ENCODE results near the gene VWA3B. TPM values are rescaled to one million over a fixed set of nuclear protein-coding genes. Genes with fewer than 3 reads are reported as not detected.

The VWA3B gene
- total RNA-seq, 1 donor from 2014 or later: not detected

- no peak for FAIRE-seq
- H3K27me3 ChIP-seq (ENCODE audit: control insufficient read depth, insufficient read depth, low read length): no peaks in the 10 kb centered on the region
- no peak for TF ChIP-seq CTCF (IDR thresholded peaks at IDR 0.05; ENCODE audit: insufficient read depth, low read length, severe bottlenecking)
- DNase-seq (ENCODE audit: low read depth): no peak
- no peak overlapping the region for H3K4me3 ChIP-seq (ENCODE audit: low read depth, low read length)
- no peaks in the 10 kb centered on the region for H3K36me3 ChIP-seq (ENCODE audit: control insufficient read depth, insufficient read depth, low read length)
Observed at GRCh38 chr2:98236935-98237334, 150.0 kb downstream of the VWA3B start.

GRCh38 chr2:98240786-98241398, 153.9 kb downstream of the VWA3B start:
- no peak for TF ChIP-seq CTCF (IDR thresholded peaks at IDR 0.05; ENCODE audit: insufficient read depth, low read length, severe bottlenecking)
- Histone ChIP-seq H3K36me3 (ENCODE audit: control insufficient read depth, insufficient read depth, low read length) (no peaks in the 10 kb centered on the region), H3K4me3 (ENCODE audit: low read depth, low read length) (no peak overlapping the region), H3K27me3 (ENCODE audit: control insufficient read depth, insufficient read depth, low read length) (no peaks in the 10 kb centered on the region)
- DNase-seq (ENCODE audit: low read depth) (no peak), FAIRE-seq (peak; percentile 55)

- Histone ChIP-seq H3K36me3 (ENCODE audit: control insufficient read depth, insufficient read depth, low read length) (no peaks in the 10 kb centered on the region), H3K4me3 (ENCODE audit: low read depth, low read length) (no peak overlapping the region), H3K27me3 (ENCODE audit: control insufficient read depth, insufficient read depth, low read length) (no peaks in the 10 kb centered on the region)
- DNase-seq (ENCODE audit: low read depth): no peak
- no peak for FAIRE-seq
- no peak for TF ChIP-seq CTCF (IDR thresholded peaks at IDR 0.05; ENCODE audit: insufficient read depth, low read length, severe bottlenecking)
Observed at GRCh38 chr2:98241592-98241991, 154.6 kb downstream of the VWA3B start.

- TF ChIP-seq CTCF (IDR thresholded peaks at IDR 0.05; ENCODE audit: insufficient read depth, low read length, severe bottlenecking): no peak
- DNase-seq (ENCODE audit: low read depth) (no peak), FAIRE-seq (no peak)
- Histone ChIP-seq H3K27me3 (ENCODE audit: control insufficient read depth, insufficient read depth, low read length) (no peaks in the 10 kb centered on the region), H3K36me3 (ENCODE audit: control insufficient read depth, insufficient read depth, low read length) (no peaks in the 10 kb centered on the region), H3K4me3 (ENCODE audit: low read depth, low read length) (no peak overlapping the region)
Observed at GRCh38 chr2:98242003-98242402, 155.0 kb downstream of the VWA3B start.

GRCh38 chr2:98245491-98245890, 158.5 kb downstream of the VWA3B start:
- H3K4me3 ChIP-seq (ENCODE audit: low read depth, low read length): no peak overlapping the region
- FAIRE-seq (no peak), DNase-seq (ENCODE audit: low read depth) (no peak)
- TF ChIP-seq CTCF (IDR thresholded peaks at IDR 0.05; ENCODE audit: insufficient read depth, low read length, severe bottlenecking): no peak
- H3K27me3 ChIP-seq (ENCODE audit: control insufficient read depth, insufficient read depth, low read length): no peaks in the 10 kb centered on the region
- H3K36me3 ChIP-seq (ENCODE audit: control insufficient read depth, insufficient read depth, low read length): no peaks in the 10 kb centered on the region

- no peak for DNase-seq (ENCODE audit: low read depth)
Observed at GRCh38 chr2:98247383-98247782, 160.4 kb downstream of the VWA3B start.

More at GRCh38 chr2:98247383-98247782, 160.4 kb downstream of the VWA3B start:
- Histone ChIP-seq H3K4me3 (ENCODE audit: low read depth, low read length) (no peak overlapping the region), H3K36me3 (ENCODE audit: control insufficient read depth, insufficient read depth, low read length) (no peaks in the 10 kb centered on the region), H3K27me3 (ENCODE audit: control insufficient read depth, insufficient read depth, low read length) (no peaks in the 10 kb centered on the region)
- no peak for FAIRE-seq
- TF ChIP-seq CTCF (IDR thresholded peaks at IDR 0.05; ENCODE audit: insufficient read depth, low read length, severe bottlenecking): no peak

All from bronchial epithelial cell (primary cell).